ENCODE data around the gene CSTA.

DNA sequence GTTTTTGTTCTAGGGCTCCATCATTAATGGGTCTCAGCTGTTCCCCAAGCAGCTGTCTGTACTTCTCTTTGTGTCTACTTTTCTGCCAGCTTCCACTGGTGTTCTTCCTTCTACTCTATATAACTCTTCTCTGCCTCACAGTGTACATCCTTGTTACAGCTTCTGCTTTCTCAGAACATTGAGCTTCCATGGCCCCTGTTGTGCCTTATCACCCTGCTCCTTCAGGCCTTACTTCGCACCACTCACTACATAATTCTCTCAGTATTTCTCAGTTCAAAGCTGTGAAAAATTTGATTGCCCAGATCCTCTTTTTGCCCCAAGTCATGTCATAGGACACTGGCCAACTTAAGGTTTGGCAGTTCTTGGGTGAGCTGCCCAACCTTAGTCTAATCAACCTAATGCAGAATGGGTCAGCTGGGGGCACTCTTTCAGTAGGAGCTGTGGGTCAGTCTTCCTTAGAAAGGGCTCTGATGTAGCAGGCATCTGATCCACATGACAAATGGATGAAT lies 28.9 kb downstream of the CSTA start:
- TF ChIP-seq CTCF (conservative IDR thresholded peaks at IDR 0.05; ENCODE audit: low read length), result no peak
- TF ChIP-seq EZH2phosphoT487 (IDR thresholded peaks at IDR 0.05; ENCODE audit: borderline replicate concordance), result no peak
